ENCODE measurements around the gene GAL3ST2.

Gene GAL3ST2

GRCh38 chr2:241850544-241851324 lies 74.1 kb downstream of the GAL3ST2 start (continued):
- no peak for TF ChIP-seq CSRNP3 (CRISPR knock-in tag; IDR thresholded peaks at IDR 0.05)
- no peak for TF ChIP-seq PPARA (CRISPR knock-in tag; IDR thresholded peaks at IDR 0.05; ENCODE audit: borderline replicate concordance)

- ATAC-seq, result no peak
- TF ChIP-seq GLIS3 (CRISPR knock-in tag; IDR thresholded peaks at IDR 0.05) (no peak), BACH2 (CRISPR knock-in tag; IDR thresholded peaks at IDR 0.05; ENCODE audit: borderline replicate concordance) (no peak), POU6F1 (CRISPR knock-in tag; IDR thresholded peaks at IDR 0.05; ENCODE audit: borderline replicate concordance, low read depth) (no peak), TOX (CRISPR knock-in tag; IDR thresholded peaks at IDR 0.05; ENCODE audit: borderline replicate concordance) (no peak), TSHZ2 (CRISPR knock-in tag; IDR thresholded peaks at IDR 0.05) (no peak), ZFP3 (CRISPR knock-in tag; IDR thresholded peaks at IDR 0.05) (no peak), ZC3H10 (CRISPR knock-in tag; IDR thresholded peaks at IDR 0.05) (no peak), ZFP30 (CRISPR knock-in tag; IDR thresholded peaks at IDR 0.05) (no peak), ZNF70 (CRISPR knock-in tag; IDR thresholded peaks at IDR 0.05) (no peak), PATZ1 (CRISPR knock-in tag; IDR thresholded peaks at IDR 0.05; ENCODE audit: borderline replicate concordance) (no peak), PPARA (CRISPR knock-in tag; IDR thresholded peaks at IDR 0.05; ENCODE audit: borderline replicate concordance) (no peak), ZNF8 (CRISPR knock-in tag; IDR thresholded peaks at IDR 0.05) (no peak), OSR1 (CRISPR knock-in tag; IDR thresholded peaks at IDR 0.05) (no peak), CREB5 (CRISPR knock-in tag; IDR thresholded peaks at IDR 0.05; ENCODE audit: low read depth) (no peak), CSDC2 (CRISPR knock-in tag; IDR thresholded peaks at IDR 0.05) (no peak), ARNTL (CRISPR knock-in tag; IDR thresholded peaks at IDR 0.05; ENCODE audit: borderline replicate concordance, low read depth) (no peak), ESRRG (CRISPR knock-in tag; IDR thresholded peaks at IDR 0.05) (no peak), ZNF565 (CRISPR knock-in tag; conservative IDR thresholded peaks at IDR 0.05; ENCODE audit: low read depth) (no peak), RARB (CRISPR knock-in tag; IDR thresholded peaks at IDR 0.05) (no peak), TCF4 (CRISPR knock-in tag; IDR thresholded peaks at IDR 0.05; ENCODE audit: borderline replicate concordance) (no peak)
Observed at GRCh38 chr2:241851325-241852115, 74.9 kb downstream of the GAL3ST2 start.

Data from SK-N-SH treated with all-trans-retinoic acid at 6 μM for 48 hours (cell line).